ENCODE results near the gene PFDN5. TPM values are rescaled to one million over a fixed set of nuclear protein-coding genes. Genes with fewer than 3 reads are reported as not detected.

Gene PFDN5
- total and polyA plus RNA-seq, 9 of the 15 experiments (the other 6 are each of a cell fraction or from before 2014, with no cell fraction given): 361 to 1,636 (median 742) TPM

DNA sequence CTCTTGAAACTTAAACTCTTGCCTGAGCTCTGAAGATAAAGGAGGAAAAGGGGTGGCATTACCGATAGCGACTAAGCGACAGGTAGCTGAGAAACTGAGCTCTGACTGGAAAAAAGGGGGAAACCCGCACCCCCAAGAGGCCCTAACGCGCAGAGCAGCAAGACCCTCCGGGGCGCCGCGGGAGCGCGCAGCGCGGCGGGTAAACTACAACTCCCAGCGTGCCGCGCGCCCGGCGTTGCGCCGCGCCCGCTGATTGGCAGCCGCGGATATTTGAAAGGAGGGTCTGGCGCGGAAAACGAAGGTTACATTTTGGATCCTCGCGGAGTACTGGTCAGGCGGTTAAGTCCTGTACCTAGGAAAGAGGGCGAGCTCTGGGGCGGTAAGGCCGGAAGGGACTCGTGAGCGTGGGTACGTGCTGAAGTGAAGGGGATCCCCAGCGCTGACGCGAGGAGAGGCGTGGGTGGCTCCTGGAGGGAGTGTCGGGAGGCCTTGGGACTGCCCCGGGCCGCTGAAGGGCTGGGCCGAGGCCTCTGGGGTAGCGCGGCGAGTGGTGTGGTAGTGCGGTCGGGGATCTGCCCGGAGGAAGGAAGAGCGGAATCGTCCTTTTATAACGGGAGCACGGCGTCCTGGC lies 27.2 kb upstream of the PFDN5 start, which contains the start of gene ESPL1 (continued):
- TF ChIP-seq RB1 (IDR thresholded peaks at IDR 0.05; ENCODE audit: low read depth): peak; percentile 79; the same call in 1 of the 2 replicates
- TF ChIP-seq, protein P1, sequence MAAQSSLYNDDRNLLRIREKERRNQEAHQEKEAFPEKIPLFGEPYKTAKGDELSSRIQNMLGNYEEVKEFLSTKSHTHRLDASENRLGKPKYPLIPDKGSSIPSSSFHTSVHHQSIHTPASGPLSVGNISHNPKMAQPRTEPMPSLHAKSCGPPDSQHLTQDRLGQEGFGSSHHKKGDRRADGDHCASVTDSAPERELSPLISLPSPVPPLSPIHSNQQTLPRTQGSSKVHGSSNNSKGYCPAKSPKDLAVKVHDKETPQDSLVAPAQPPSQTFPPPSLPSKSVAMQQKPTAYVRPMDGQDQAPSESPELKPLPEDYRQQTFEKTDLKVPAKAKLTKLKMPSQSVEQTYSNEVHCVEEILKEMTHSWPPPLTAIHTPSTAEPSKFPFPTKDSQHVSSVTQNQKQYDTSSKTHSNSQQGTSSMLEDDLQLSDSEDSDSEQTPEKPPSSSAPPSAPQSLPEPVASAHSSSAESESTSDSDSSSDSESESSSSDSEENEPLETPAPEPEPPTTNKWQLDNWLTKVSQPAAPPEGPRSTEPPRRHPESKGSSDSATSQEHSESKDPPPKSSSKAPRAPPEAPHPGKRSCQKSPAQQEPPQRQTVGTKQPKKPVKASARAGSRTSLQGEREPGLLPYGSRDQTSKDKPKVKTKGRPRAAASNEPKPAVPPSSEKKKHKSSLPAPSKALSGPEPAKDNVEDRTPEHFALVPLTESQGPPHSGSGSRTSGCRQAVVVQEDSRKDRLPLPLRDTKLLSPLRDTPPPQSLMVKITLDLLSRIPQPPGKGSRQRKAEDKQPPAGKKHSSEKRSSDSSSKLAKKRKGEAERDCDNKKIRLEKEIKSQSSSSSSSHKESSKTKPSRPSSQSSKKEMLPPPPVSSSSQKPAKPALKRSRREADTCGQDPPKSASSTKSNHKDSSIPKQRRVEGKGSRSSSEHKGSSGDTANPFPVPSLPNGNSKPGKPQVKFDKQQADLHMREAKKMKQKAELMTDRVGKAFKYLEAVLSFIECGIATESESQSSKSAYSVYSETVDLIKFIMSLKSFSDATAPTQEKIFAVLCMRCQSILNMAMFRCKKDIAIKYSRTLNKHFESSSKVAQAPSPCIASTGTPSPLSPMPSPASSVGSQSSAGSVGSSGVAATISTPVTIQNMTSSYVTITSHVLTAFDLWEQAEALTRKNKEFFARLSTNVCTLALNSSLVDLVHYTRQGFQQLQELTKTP (IDR thresholded peaks at IDR 0.05; ENCODE audit: low read depth in 1 of 2, partially characterized antibody in 2 of 2): peak in 1 of 2 experiments; percentile 89
- peak; percentile 40 for TF ChIP-seq ASH1L (IDR thresholded peaks at IDR 0.05; ENCODE audit: borderline replicate concordance, low read depth, partially characterized antibody)
- peak; percentile 65; the same call in 1 of the 2 replicates for TF ChIP-seq TARDBP (IDR thresholded peaks at IDR 0.05)
- peak; percentile 31; the same call in 1 of the 2 replicates for TF ChIP-seq CTBP1 (IDR thresholded peaks at IDR 0.05; ENCODE audit: borderline replicate concordance)
- TF ChIP-seq, protein P2, sequence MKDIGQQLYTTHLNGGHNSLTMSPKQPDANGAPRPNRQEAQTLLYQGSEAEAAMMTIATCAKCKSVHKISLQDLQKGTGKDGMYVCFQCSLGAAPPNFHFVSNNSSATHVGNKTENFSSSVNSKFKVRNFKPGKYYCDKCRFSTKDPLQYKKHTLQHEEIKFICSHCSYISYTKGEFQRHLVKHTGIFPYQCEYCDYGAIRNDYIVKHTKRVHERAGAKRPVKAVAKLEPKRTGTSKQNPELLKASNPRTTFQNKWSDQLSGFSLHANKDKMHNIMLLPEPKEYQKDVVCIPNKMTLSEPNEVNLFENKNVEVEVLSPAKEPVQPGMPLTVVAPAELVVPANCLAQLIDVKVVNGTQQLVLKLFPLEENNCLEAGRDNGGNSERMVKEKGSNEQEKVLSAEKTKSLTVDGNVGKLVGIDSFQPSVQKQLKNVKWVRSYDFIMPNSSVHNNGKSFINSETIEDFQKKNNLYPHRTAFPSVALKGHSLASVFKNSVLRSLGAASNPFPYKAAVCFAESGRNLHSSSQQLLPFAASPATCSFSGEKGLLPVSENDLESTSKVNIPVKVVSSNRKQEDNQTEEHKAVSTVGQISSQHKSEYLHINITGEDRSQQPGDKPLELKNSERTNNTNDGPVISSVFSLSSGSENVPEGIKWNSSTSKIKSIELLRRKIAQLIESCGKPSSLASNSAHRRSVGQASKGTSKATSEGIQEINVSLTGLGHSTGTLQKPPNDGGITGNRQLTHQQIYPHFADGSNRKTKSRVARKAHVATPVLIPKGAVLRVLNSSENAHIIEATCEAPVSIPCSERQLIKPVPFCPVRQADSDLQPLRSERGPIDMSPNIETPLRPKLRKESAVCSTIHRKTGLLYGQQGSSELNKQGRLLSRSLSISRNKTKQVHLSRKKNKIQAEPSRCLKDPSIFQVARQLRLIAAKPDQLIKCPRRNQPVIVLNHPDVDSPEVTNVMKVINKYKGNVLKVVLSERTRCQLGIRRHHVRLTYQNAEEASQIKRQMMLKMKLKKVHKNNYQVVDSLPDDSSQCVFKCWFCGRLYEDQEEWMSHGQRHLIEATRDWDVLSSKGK (CRISPR knock-in tag; IDR thresholded peaks at IDR 0.05): no peak
- TF ChIP-seq, protein P3, sequence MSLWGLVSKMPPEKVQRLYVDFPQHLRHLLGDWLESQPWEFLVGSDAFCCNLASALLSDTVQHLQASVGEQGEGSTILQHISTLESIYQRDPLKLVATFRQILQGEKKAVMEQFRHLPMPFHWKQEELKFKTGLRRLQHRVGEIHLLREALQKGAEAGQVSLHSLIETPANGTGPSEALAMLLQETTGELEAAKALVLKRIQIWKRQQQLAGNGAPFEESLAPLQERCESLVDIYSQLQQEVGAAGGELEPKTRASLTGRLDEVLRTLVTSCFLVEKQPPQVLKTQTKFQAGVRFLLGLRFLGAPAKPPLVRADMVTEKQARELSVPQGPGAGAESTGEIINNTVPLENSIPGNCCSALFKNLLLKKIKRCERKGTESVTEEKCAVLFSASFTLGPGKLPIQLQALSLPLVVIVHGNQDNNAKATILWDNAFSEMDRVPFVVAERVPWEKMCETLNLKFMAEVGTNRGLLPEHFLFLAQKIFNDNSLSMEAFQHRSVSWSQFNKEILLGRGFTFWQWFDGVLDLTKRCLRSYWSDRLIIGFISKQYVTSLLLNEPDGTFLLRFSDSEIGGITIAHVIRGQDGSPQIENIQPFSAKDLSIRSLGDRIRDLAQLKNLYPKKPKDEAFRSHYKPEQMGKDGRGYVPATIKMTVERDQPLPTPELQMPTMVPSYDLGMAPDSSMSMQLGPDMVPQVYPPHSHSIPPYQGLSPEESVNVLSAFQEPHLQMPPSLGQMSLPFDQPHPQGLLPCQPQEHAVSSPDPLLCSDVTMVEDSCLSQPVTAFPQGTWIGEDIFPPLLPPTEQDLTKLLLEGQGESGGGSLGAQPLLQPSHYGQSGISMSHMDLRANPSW (CRISPR knock-in tag; IDR thresholded peaks at IDR 0.05): peak; percentile 64; the same call in 1 of the 2 replicates
- peak; percentile 56 for TF ChIP-seq SMAD4 (CRISPR knock-in tag; conservative IDR thresholded peaks at IDR 0.05)
- TF ChIP-seq CBFA2T3 (IDR thresholded peaks at IDR 0.05): peak; percentile 74
- no peak for TF ChIP-seq NONO (IDR thresholded peaks at IDR 0.05; ENCODE audit: low read depth in 2 of 2, low read length in 1 of 2)
- peak; percentile 32 for TF ChIP-seq POLR2B (IDR thresholded peaks at IDR 0.05; ENCODE audit: low read depth, partially characterized antibody)
- TF ChIP-seq BHLHE40 (IDR thresholded peaks at IDR 0.05; ENCODE audit: low read length): 0 out of 2 replicates have a peak, but pooled peaks have one; percentile 4
- TF ChIP-seq BMI1 (IDR thresholded peaks at IDR 0.05; ENCODE audit: low read length): 0 out of 2 replicates have a peak, but pooled peaks have one; percentile 29

All from K562 (cell line).